Astrocyte of the hippocampus (primary cell): Measurements from ENCODE around the gene PRM2.
"Not testable (repeated sequence)": the region's sequence is repeated elsewhere in the genome, so short reads cannot be mapped to it uniquely, and the experiment has no call there.

ENCODE experiments used
- DNase-seq: peaks from one replicate; pipeline ENCODE4 v3.0.0; 2011; ENCODE audit warnings: low read depth, low spot score

The PRM2 gene

DNA sequence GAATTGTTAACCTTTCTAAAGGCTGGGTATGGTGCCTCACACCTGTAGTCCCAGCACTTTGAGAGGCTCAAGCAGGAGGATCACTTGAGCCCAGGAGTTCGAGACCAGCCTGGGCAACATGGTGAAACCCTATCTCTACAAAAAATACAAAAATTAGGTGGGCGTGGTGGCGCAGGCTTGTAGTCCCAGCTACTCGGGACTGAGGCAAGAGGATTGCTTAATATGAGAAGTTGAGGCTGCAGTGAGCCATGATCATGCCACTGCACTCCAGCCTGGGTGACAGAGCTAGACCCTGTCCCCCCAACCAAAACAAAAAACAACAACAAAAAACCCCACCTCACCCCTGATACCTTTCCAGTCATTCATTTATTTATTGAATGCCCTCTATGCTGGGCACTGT lies 13.4 kb upstream of the PRM2 start:
- DNase-seq, result not testable (repeated sequence)

DNA sequence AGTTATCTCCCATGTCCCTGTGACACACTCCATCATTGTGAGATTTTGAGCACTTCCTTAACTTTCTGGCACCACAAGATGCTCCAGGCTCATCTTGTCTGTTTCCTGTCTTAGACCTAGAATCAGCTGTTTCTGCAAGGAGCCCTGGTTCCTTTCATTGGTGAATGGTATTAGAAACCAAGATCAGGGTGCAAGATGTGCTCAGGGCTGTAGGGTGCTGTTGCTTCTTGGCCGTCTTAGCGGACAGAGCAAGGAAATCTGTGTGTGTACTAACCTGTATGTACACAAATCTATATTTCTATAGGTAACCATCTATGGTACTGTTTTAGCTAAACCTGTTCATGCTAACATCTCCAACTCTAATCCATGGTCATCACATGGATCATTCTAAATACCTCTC lies 12.9 kb upstream of the PRM2 start:
- no peak for DNase-seq

DNA sequence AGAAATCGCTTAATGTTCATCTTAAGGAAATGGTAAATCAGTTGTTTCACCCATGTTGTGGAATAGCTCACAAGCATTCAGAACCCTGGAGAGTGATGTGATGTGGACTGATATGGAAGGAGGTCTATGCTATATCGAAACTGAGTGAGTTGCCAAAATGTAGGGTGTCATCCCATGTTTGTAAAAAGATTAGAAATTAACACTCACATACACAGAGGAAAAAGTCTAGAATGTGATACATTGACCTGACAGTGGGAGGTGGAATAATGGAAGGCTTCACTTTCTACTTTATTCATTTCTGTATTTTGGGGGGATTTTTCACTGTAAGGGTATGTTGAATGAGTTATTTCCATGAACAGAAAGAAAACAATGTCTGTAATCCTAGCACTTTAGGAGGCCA lies 9.6 kb upstream of the PRM2 start:
- no peak for DNase-seq

DNA sequence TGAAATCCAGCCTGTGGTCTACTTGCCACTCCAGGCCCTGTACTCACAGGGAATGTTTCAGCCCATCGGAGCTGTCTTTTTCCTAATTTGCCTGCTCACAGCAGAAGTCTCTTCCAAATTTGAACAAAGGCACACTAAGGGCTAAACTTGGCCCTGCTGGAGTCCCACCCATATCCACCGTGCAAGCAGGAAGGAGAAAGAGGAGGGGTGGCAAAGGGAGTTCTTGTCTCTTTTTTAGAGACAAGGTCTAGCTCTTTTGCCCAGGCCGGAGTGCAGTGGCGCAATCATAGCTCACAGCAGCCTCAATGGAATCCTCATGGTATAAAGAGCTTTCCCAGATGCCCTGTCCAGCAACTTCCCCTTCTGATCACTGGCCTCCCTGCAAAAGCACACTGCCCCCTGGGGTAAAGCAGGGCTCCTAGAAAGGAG lies 7.6 kb upstream of the PRM2 start:
- no peak for DNase-seq

DNA sequence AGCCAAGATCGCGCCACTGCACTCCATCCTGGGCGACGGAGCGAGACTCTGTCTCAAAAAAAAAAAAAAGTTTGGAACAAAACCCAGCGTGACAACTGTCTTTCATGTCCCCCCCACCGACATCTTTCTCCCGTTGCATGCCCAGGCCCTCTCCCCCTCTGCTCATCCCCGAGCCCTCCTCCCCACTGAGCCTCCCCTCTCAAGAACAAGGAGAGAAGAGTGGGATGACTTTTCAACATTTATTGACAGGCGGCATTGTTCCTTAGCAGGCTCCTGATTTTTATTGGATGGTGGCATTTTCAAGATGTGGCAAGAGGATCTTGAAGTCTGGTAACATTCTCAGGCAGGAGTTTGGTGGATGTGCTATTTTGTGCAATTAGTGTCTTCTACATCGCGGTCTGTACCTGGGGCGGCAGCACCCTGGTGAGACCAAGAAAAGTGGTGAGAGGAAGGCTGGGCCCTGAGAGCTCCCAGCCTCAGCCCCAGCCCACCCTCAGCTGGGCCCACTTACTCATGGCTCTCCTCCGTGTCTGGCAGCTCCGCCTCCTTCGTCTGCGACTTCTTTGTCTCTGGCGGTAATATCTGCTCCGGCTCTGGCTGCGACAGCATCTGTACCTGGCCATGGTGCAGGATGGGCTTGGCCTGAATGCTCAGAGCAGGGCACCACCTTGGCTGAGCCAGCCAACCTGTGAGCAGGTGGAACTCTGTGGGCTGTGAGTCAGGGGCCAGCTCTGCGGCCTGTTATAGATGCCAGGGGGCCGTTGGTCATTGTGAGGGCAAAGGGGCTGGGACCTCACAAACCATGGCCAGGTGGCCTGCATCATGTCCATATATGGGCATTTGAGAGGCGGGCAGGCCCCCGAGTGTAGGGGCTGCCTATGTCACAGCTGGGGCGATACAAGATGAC lies 4.6 kb upstream of the PRM2 start, which contains the start of gene PRM1:
PRM1 (minus strand) TSS at position 715 of the 907 bp plus-strand sequence; CDS start at position 623, 92 bp downstream.
- DNase-seq, result no peak

DNA sequence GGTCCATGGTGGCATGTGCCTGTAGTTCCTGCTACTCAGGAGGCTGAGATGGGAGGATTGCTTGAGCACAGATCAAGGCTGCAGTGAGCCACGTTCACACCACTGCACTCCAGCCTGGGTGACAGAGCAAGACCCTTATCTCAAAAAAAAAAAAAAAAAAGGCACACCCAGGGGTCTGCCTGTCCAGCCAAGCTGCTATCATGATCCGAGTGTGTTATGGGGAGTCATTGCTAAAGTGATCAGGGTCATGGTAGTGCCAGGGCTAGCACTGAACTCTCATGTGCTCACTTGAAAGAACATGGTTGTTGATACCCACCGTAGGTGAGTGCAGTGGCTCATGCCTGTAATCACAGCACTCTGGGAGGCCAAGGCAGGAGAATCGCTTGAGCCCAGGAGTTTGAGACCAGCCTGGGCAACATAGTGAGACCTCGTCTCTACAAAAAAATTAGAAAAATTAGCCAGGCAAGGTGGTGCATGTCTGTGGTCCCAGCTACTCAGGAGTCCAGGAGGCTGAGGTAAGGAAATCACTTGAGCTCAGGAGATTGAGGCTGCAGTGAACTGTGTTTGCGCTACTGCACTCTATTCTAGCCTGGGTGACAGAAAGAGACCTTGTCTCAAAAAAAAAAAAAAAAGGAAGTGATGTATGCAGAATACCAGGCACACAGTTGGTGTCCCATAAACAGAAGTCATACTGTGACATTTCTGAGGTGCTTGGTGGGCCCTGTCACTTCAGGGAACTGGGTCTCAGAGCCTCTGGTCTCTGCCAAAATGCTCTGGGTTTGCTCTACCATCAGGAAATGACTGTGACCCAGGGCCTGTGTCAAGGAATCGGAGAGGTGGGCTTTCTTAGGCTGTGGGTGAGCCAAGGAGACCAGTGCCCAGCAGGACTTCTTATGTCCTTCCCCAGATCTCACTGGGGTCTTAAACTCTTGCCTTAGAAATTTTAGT lies 2.7 kb upstream of the PRM2 start:
- DNase-seq, result no peak

DNA sequence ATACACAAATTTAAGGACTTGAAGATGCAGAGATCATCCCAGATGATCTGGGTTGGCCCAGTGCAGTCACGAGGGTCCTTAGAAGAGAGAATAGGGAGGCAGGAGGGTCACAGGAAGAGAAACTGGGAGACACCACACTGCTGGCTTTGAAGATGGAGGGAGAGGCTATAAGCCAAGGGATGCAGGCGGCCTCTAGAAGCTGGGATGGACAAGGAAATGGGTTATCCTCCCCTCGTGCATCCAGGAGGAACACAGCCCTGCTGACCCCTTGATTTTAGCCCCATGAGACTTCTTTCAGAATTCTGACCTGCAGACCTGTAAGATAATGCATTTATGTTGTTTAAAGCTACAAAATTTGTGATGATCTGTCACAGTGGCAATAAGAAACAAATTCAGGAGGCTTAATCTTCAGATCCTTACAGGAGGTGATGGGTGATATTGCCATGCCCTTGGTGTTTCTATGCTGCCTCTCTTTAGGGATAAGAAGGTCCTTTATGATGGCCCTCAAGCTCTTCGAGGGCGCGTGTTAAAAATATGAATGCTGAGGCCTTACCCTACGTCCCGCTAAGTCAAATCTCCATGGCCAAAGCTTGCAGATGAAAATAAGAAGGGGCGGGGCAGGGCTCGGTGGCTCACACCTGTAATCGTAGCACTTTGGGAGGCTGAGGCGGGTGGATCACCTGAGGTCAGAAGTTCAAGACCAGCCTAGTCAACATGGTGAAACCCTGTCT lies 1.5 kb upstream of the PRM2 start:
- DNase-seq, result no peak

DNA sequence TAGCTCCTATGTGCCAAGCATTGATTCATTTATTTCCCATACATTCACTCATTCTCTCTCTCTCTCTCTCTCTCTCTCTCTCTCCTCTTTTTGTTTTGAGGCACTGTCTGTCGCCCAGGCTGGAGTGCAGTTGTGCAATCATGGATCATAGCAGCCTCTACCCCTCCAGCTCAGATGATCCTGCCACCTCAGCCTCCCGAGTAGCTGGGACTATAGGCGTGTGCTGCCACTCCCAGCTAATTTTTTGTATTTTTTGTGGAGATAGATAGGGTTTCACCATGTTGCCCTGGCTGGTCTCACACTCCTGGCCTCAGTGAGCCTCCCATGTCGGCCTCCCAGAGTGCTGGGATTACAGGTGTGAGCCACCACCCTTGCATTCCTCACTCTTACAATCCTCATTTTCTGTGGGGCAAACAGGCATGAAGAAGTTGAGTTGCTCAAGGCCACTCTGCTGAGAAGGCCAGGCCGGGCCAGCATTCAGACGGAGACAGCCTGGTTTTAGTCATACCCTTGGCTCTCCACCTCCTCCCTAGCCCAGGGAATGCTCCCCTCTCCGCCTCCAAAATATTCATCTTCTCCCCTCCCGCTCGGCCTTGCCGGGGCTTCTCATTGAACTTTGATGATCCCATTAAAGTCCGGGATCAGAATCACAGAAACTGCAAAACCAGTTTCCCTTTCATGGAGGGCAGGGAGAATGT lies 765 bp upstream of the PRM2 start:
- no peak for DNase-seq

DNA sequence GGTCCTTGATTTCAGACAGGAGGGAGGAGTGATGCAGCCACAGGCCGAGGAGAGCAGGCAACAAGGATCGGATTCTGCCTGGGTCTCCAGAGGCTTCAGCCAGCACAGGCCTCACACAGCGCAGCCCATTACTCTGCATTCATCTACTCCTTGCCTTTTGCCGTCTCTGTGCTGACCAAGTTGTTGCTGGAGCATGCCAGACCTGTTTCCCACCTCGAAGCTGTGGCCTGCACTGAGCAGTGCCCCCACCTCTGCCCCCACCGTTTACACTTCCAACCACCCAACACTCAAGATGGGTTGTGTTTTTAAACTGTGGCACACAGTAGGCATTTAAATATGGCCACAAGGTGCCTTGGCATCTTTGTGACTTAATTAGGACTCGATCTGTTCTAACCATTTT lies 1.3 kb downstream of the PRM2 start:
- DNase-seq, result no peak

DNA sequence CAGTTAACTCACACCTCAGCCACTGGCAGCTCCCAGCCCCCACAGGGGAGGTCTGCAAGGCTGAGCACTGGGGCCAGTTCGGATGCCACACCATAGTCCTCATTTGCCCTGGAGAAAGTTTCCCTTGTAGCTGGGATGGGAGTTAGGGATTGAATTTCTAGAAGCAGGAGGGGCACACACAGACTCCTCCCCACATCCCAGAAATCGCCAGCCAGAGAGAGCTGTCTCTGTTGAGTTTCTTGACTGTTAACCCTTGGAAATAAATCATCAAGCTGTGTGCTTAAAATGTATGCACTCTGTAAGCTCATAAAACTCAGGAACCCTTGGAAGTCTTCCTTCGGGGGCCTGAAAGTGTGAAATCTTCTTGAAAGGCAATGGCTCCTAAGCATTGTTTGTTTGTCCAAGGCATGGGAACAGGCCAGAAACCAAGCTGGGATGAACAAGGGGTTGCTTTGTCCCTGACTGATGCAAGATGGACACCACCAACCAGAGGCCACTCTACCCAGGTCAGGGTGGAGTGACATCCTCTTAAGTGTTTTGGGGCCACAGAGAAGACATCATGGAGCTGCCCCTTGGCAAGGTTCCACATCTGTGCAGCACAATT lies 2.5 kb downstream of the PRM2 start:
- no peak for DNase-seq

DNA sequence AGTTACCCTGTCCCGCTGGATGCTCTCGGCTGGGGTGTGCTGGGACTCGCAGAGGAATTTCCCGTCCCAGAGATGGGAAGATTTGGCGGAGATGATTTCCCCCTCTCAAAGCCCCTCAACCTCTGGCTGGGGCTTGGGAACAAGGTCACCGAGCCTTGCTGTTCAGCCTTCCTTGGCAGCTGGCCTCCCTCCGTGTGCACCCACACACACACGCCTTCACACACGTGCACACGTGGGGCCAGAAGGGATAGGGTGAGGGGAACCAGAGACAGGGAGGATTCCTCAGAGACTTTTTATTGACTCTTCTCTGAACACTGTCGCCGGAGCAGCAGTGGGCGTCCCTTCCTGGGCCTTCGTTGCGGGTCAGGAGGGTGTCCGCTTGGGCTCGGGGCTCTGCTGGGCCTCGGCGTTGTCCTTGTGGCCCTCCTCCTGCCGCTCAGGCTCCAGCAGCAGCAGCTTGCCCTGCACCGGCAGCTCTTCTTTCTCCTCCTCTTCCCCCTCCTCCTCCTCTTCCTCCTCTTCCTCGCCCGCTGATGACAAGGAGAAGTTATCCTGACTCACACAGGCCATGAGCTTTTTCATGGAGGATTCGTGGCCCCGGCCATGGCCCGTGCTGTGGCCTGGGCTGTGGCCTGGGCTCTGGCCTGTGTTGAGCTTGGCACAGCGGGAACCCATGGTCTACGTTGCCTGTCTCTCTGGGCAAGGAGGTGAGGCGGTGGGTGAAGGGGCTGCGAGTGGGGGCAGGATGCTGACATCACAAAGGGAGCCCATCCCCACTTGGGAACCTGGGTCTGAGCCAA lies 3.2 kb downstream of the PRM2 start, which contains the start of gene PRM3:
PRM3 (minus strand) TSS at position 709 of the 800 bp plus-strand sequence; CDS start at position 675, 34 bp downstream.
- no peak for DNase-seq

DNA sequence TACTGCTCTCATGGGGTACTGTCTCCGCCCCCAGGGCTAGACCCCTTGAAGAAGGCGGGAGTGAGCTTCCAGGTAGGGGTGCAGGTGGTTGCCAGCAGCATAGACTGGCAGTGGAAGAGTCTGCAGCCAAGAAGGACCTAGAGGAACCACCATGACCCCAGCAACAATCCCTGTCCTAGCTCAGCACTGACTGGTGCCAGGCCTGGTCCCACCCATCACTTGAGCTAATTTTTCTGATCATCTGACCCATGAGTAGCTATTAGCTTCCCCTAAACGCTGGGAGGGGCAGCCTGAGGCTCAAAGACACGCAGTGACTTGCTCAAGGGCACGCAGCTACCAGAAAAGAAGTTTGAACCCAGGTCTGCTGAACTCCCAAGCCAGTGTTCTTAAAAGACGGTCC lies 3.8 kb downstream of the PRM2 start:
- no peak for DNase-seq

DNA sequence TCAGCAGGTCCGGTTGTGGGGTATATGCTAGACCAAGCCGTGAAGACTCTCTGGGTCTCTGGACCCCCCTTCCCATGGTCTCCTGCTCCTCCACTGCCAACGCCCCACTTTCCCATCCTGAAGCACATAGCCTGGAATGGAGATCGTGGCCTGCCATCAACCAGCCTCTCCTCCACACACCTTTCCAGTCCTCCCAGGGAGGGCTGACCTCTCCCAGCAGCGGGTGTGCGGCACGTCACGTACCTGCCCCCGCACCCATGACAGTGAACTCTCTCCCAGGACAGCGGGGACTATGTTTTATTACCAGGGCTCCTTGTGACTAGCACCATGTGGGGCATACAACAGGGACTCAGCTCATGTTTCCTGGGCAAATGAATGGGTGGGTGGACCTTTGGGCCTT lies 4.7 kb downstream of the PRM2 start:
- no peak for DNase-seq

DNA sequence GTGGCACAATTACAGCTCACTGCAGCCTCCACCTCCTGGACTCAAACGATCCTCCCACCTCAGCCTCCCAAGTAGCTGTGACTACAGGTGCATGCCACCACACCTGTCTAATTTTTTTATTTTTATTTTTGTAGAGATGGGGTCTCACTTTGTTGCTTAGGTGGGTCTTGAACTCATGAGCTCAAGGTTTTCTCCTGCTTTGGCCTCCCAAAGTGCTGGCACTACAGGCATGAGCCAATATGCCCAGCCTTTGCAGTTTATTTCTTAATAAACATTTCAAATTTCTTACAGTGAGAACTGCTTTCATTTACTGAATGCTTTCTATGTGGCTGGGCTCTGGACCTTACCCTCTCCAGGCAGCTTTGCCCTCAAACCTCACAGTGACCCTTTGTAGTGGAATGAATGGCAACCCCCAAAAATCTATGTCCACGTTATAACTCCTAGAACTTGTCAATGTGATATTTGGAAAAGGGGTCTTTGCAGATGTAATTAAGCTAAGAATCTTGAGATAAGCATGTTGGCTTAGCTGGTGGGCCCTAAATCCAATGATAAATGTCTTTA lies 5.6 kb downstream of the PRM2 start:
- no peak for DNase-seq

DNA sequence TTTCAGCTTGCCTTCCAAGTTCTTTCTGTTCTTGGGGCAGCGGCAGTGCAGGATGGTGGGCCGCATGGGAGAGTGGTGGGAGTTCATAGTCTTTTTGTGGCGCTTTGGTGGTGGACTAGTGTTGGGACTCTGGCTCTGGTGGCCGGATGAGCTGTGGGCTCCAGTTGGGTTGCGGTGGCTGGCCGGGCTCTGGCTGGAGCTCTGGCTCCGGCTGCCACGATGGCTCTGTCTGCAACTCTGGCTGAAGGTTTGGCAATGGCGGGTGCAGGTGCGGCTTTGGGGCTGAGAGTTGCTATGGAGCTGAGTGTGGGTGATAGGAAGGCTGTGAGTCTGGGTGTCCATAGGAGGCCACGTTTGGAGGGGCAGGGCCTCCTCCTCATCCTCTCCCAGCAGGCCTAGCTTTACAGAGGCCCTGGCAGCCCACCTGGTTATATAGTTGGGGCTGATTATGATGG lies 7.3 kb downstream of the PRM2 start, which contains the start of gene TNP2:
TNP2 (minus strand) TSS at position 405 of the 455 bp plus-strand sequence; CDS start at position 342, 63 bp downstream.
- no peak for DNase-seq

DNA sequence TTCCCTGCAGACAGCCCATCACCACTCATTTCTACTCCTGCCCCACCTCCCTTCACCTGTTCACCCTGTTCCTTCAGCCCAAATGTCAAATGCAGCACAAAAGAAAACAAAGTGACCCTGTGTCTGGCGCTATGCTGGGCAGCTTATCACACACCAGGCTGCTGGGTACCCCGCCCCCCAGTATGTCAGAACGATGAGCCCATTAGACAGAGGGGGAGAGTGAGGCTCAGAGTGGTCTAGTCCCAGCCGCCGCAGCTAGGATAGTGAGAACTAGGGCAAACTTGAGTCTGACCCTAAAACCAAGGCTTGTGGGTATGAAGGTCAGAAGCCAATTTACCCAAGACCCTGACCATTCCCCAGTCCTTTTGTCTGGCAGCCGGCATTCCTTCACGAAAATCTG lies 11.2 kb downstream of the PRM2 start:
- DNase-seq, result no peak

DNA sequence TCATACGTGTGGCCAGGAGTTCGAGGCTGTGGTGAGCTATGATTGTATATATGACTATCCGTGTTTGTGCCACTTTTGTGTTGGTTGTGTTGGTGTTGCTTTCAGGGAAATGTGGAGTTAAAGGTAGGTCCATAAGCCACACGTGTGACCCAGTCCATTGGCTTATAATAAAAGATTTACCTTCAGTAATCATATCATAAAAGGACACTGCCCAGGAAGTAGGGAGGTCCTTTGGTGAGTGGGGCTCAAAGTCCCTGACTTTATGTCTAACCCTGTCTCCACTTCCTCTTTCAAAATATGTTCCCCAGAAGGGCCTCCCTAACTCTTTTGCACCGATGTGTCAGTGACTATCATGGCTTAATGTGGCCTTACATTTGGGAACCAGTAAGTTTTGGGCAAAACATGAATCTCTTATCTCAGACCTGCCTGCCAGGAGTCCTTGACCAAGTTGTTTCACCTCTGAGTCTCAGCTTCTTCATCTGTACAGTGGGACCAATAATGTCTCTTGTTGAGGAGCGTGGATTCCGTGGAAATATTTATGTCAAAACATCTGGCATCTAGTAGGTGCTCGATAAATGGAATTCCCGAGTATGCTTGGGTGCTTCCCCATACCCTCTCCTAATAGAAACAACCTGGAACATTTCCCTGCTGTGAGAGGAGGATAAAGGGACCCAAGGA lies 12.0 kb downstream of the PRM2 start:
- no peak for DNase-seq

DNA sequence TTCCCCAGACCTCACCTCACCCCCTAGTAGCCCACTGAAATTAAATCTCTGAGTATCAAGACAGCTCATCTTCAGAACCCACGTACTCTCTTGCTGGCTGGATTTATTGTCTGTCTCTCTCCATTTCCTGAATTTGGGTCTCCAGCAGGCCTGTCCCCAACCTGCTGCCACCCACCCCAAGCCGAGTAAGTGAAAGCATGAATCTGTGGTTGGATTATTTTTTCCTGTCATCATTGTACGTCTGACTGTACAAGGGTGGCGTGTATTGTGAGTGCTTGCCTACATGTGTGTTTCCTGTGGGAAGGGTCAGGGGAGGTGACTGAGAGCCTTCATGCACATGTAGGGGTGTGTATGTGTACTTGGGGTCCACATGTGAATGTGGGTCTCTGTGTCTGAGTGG lies 12.5 kb downstream of the PRM2 start:
- DNase-seq, result no peak

DNA sequence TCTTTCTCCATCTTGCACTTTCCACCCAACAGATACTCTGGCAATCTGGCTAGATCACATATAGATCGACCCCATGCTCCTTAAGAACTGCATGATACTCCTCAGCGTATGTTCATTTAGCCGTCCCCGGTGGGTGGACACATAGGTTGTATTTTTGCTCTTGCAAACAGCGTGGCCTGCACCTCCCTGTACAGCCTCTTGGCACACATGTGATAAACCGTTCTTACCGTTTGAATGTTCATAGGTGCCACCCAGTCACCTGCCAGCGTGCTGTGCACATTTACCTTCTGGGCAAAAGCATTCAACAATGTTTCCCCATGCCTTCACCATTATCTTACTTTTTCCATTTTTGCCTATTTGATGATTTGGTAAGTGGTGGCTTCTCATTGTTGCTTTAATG lies 13.4 kb downstream of the PRM2 start:
- no peak for DNase-seq
